ENCODE data around the gene CPNE1.

The CPNE1 gene

DNA sequence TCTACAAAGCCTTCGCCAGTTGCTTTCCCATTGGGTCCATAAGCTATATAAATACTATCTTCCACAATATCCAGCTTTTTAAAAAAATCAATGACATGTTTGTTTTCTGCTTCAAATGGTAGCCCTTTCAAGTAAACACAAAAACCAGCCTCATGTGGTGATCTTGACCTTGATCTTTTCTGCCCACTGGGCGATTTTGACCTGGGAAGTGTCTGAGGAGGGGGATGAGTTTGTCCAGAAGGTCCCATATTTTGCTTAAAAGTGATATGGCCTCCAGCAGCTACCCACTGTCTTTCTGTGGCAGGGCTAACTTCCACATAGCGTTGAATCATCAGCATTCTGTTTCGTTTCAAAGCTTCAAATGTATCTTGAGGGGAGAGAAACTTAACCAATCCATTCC is 10.8 kb downstream of the CPNE1 start:
- H3K36me3 ChIP-seq (replicated peaks): peaks cover 58% of the 10 kb centered on the region
- H3K9me3 ChIP-seq: no peaks in the 10 kb centered on the region
- H3K27me3 ChIP-seq (ENCODE audit: low read depth): no peaks in the 10 kb centered on the region
- H3K4me1 ChIP-seq: peaks cover 2% of the 10 kb centered on the region; the same call in 1 of the 2 replicates
- no peak for DNase-seq (ENCODE audit: low spot score in 2 of 2)
- in situ Hi-C loops (cut with MboI; ENCODE audit: low sequenced_read_pairs): no loop called here
- H3K4me3 ChIP-seq: no peak overlapping the region

DNA sequence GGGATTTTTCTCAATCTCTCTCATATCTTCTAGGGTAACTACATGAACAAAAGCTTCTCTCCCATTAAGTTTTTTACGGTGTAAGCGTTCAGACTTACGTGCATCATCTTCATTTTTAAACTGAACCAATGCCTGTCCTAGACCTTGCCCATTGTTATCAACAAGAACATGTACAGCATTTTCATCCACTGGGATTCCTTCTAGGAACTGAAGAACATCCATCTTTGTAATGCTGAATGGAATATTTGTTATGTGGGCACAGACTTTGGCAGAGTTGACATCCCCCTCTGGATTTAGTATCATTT is 11.3 kb downstream of the CPNE1 start:
- Histone ChIP-seq H3K36me3 (replicated peaks) (peaks cover 58% of the 10 kb centered on the region), H3K4me1 (peaks cover 2% of the 10 kb centered on the region; the same call in 1 of the 2 replicates), H3K9me3 (no peaks in the 10 kb centered on the region), H3K27me3 (ENCODE audit: low read depth) (no peaks in the 10 kb centered on the region), H3K4me3 (no peak overlapping the region)
- DNase-seq (ENCODE audit: low spot score in 2 of 2): no peak
- in situ Hi-C loops (cut with MboI; ENCODE audit: low sequenced_read_pairs): no loop called here

DNA sequence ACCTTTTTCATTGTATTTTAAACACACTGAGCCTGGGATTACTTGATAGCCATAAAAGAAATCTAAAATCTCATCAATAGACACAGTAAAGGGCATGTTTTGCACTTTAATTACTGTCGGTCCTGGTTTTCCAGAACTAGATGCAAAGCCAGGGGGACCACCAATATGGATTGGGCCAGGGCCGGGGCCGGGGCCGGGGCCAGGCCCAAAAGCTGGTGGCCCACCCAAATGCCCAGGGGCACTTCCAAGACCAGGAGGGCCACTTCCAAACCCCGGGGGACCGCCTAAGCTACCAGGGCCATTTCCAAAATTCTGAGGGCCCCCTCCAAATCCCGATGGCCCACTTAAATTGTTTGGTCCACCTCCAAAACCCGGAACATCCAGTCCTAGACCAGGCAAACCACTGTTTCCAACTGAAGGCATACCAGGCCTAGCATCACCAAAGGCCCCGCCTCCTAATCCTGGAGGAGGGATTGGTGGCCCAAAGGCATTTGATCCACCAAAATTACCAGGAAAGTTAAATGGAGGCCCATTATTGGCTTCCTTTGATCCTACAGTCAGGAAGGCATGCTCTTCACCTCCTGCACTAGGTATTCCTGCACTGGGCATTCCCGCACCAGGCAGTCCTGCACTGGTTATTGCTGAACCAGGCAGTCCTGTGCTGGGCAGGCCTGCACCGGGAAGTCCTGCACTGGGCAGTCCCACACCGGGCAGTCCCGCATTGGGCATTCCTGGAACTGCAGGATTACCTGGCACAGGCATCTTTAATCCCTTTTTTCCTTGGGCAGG is 11.9 kb downstream of the CPNE1 start:
- Histone ChIP-seq H3K27me3 (ENCODE audit: low read depth) (no peaks in the 10 kb centered on the region), H3K4me3 (no peak overlapping the region), H3K9me3 (no peaks in the 10 kb centered on the region), H3K36me3 (replicated peaks) (peaks cover 58% of the 10 kb centered on the region), H3K4me1 (peaks cover 2% of the 10 kb centered on the region; the same call in 1 of the 2 replicates)
- DNase-seq (ENCODE audit: low spot score in 2 of 2): no peak
- in situ Hi-C loops (cut with MboI; ENCODE audit: low sequenced_read_pairs): no loop called here

DNA sequence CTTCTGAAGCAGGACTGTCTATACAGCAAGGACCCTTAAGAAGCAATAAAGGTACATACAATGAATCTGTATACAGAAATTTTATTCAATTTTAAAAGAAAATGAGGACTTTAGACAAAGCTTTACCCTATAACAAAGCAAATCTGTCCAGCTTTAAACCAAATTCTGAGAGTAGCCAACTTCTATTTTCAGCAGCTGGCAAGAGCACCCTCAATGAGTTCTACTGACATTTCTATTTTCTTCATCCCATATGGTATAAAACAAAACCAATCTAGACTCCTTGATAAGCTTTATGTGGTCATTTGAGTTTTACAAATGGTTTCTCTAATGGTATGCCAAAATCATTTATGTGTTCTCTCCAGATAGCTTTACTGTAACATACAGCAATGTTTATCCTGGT is 12.7 kb downstream of the CPNE1 start:
- H3K9me3 ChIP-seq: no peaks in the 10 kb centered on the region
- peaks cover 53% of the 10 kb centered on the region for H3K36me3 ChIP-seq (replicated peaks)
- H3K27me3 ChIP-seq (ENCODE audit: low read depth): no peaks in the 10 kb centered on the region
- no peak for DNase-seq (ENCODE audit: low spot score in 2 of 2)
- no peak overlapping the region for H3K4me3 ChIP-seq
- peaks cover 2% of the 10 kb centered on the region; the same call in 1 of the 2 replicates for H3K4me1 ChIP-seq
- in situ Hi-C loops (cut with MboI; ENCODE audit: low sequenced_read_pairs): no loop called here

DNA sequence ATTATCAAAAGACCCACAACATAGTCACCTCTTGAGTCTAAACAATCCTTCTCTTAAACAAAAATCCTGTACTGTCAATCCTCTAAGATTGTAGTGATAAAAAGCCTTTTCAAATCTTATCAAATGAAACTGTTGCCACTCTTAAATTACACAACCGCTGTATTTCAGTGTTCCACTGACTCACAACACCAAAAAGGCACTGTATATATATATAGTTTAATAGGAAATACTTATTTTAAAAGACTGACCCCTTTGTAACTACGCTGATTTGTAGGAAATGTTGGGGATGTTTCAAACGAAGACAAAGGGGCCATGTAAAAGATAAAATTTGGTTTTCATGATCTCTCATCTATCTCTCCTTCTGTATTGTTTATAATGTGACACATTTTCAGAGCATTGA is 14.1 kb downstream of the CPNE1 start:
- Histone ChIP-seq H3K4me3 (no peak overlapping the region), H3K9me3 (no peaks in the 10 kb centered on the region), H3K4me1 (peaks cover 2% of the 10 kb centered on the region; the same call in 1 of the 2 replicates), H3K36me3 (replicated peaks) (peaks cover 43% of the 10 kb centered on the region), H3K27me3 (ENCODE audit: low read depth) (no peaks in the 10 kb centered on the region)
- DNase-seq (ENCODE audit: low spot score in 2 of 2): no peak
- in situ Hi-C loops (cut with MboI; ENCODE audit: low sequenced_read_pairs): no loop called here

DNA sequence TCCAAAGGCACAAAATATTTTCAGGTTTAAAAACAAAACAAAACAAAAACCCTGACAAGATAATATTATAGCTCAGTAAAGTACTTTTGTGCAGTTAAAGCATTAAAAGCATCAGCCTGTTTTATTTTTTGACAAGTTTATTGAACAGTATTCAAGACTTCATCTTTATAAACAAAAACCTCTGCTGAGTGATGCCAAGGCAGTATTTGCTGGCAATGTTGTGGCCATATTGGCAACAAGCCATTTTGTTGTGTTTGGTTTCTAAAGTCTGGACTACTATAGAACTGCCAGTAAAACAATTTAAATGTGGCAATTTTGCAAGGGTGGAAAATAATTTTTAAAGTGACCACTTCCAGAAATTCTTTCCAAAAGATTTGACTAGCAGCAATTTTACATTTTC is 15.9 kb downstream of the CPNE1 start:
- Histone ChIP-seq H3K27me3 (ENCODE audit: low read depth) (no peaks in the 10 kb centered on the region), H3K36me3 (replicated peaks) (peaks cover 25% of the 10 kb centered on the region), H3K4me3 (no peak overlapping the region), H3K4me1 (peaks cover 2% of the 10 kb centered on the region; the same call in 1 of the 2 replicates), H3K9me3 (no peaks in the 10 kb centered on the region)
- no peak for DNase-seq (ENCODE audit: low spot score in 2 of 2)
- in situ Hi-C loops (cut with MboI; ENCODE audit: low sequenced_read_pairs): no loop called here

DNA sequence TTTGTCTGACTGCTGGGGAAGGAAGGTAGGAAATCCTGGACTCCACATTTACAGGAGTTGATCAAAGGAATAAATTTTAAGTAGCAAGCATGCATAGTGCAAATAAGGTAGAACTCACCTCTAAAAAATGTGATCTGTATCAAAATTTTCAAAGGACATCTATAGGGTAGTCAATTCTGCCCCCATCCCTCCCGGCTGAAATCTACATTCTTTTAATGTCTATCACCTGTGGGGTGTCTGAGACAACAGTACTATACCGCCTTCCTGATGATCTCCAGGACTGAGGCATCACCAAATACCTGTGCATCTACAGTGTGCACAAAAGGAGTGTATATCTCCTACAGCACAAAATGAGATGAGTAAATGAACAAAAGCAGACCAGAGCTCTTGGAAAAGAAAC is 19.9 kb downstream of the CPNE1 start:
- Histone ChIP-seq H3K27me3 (ENCODE audit: low read depth) (no peaks in the 10 kb centered on the region), H3K4me3 (no peak overlapping the region), H3K4me1 (peaks cover under 1% of the 10 kb centered on the region), H3K9me3 (no peaks in the 10 kb centered on the region), H3K36me3 (replicated peaks) (0 out of 2 replicates have a peak, but pooled peaks cover 3% of the 10 kb centered on the region)
- DNase-seq (ENCODE audit: low spot score in 2 of 2): no peak
- in situ Hi-C loops (cut with MboI; ENCODE audit: low sequenced_read_pairs): no loop called here

DNA sequence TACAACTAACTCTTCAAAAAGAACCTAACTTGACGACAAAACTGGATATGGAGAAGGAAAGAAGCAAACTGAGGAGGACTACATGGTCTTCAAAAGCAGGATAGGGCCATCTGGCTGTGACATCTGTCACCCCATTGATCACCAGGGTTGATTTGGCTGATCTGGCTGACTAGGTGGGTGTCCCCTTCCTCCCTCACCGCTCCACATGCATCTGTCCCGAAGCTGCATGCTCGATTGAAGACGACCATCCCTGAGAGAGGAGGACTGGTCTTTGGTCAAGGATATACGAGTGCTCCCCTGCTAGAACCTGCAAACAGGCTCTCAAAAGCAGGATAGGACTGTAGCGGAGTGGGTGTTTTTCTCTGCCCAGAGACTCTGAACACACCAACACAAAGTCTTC is 21.7 kb downstream of the CPNE1 start:
- DNase-seq (ENCODE audit: low spot score in 2 of 2): no peak
- Histone ChIP-seq H3K27me3 (ENCODE audit: low read depth) (no peaks in the 10 kb centered on the region), H3K4me1 (peaks cover 15% of the 10 kb centered on the region), H3K36me3 (replicated peaks) (no peaks in the 10 kb centered on the region), H3K9me3 (no peaks in the 10 kb centered on the region), H3K4me3 (no peak overlapping the region)
- in situ Hi-C loops (cut with MboI; ENCODE audit: low sequenced_read_pairs): no loop called here

DNA sequence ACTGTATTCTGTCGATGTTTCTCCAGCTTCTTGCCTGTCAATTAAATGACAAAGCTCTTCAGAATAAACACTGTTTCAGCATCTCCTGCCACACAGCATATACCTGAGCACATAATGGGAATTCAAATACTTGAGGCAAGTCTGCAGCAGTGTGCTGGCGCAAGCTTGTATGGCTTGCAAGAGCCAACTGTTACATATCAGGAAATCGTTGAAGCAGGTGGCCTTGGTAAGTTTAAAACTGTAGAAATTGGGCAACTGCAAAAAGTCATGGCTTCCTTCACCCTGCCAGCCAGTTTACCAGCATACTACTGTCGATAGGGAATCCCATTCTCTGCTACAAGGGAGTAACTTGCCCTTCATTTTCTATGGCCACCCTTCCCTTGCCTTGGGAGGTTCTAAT is 23.0 kb downstream of the CPNE1 start:
- peaks cover 15% of the 10 kb centered on the region for H3K4me1 ChIP-seq
- in situ Hi-C loops (cut with MboI; ENCODE audit: low sequenced_read_pairs): no loop called here
- no peaks in the 10 kb centered on the region for H3K36me3 ChIP-seq (replicated peaks)
- H3K4me3 ChIP-seq: no peak overlapping the region
- no peaks in the 10 kb centered on the region for H3K9me3 ChIP-seq
- no peak for DNase-seq (ENCODE audit: low spot score in 2 of 2)
- no peaks in the 10 kb centered on the region for H3K27me3 ChIP-seq (ENCODE audit: low read depth)

DNA sequence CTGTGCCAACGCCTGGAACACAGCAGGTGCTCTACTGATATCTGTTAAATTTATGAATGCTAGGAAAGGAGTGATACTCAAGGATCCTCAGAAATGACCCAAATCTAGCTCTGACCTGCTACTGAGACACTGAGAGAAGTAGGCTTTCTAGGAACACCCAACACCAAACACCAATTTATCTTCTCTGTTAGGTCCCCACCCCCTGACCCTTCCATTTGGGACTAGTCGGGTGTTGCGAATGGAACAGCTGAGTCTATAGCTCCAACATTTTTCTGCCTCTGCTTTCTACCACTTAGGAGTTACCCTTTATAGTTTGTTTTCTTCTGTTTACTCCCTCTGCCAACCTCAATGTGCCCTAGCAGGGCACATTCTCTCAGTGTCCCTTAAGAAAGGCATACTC is 24.0 kb downstream of the CPNE1 start:
- no peaks in the 10 kb centered on the region for H3K27me3 ChIP-seq (ENCODE audit: low read depth)
- H3K36me3 ChIP-seq (replicated peaks): no peaks in the 10 kb centered on the region
- in situ Hi-C loops (cut with MboI; ENCODE audit: low sequenced_read_pairs): no loop called here
- H3K9me3 ChIP-seq: no peaks in the 10 kb centered on the region
- no peak overlapping the region for H3K4me3 ChIP-seq
- DNase-seq (ENCODE audit: low spot score in 2 of 2): no peak
- peaks cover 15% of the 10 kb centered on the region for H3K4me1 ChIP-seq

DNA sequence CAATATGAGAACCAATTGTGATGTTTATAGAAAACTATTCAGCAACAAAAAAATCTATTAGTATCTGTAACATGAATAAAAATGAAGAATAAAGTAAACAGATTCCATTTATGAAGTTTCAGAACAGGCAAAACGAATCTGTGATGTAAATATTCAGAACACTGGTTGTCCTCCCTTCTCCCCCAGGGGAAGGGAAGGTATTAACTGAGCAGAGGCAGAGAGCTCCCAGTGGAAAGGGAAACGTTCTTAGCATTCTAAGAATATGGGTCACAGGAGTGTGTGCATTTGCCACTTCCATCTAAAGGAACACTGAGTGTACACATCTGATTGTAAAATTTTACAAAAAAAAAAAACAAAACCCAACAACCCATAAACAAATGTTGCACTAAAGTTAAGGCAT is 25.9 kb downstream of the CPNE1 start:
- Histone ChIP-seq H3K27me3 (ENCODE audit: low read depth) (no peaks in the 10 kb centered on the region), H3K4me1 (peaks cover 15% of the 10 kb centered on the region), H3K36me3 (replicated peaks) (no peaks in the 10 kb centered on the region), H3K4me3 (no peak overlapping the region), H3K9me3 (no peaks in the 10 kb centered on the region)
- DNase-seq (ENCODE audit: low spot score in 2 of 2): no peak
- in situ Hi-C loops (cut with MboI; ENCODE audit: low sequenced_read_pairs): no loop called here

DNA sequence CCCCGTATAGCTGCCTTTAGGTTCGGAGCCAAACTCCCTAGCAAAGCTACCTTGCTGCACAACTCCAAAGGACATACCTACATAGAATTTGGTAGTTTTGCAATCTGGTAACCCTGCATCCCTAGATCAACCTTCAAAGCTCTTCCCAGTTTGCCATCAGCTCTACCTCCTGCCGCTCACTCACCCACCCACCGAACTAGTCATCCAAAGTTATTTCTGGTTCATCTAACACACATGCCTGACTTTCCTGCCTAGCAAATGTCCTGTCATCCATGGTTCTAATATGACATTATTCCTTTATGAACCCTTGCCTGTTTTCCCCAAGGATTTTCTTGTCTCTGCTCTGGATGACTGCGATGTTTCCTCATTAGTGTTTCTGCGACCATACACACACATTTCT is 27.4 kb downstream of the CPNE1 start:
- in situ Hi-C loops (cut with MboI; ENCODE audit: low sequenced_read_pairs): no loop called here

DNA sequence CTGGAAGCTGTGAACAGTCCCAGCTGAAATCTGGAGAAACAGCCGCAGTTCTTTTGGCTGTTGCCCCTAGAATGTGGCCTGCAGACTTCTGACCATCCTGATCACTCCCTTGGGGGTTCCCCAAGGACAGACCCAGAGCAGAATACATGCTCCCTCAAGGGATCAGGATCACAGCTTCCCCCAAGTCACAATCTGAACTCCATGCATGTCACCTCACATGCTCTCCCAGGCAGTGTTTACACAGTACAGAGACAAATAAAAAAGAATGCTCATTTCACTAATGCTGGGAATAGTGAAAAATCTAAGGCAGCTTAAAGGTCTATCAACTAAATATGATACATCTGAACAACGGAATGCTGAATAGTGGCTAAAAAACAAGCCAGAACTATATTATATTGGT is 28.6 kb downstream of the CPNE1 start:
- H3K9me3 ChIP-seq: no peaks in the 10 kb centered on the region
- peaks cover 15% of the 10 kb centered on the region for H3K4me1 ChIP-seq
- in situ Hi-C loops (cut with MboI; ENCODE audit: low sequenced_read_pairs): no loop called here
- H3K27me3 ChIP-seq (ENCODE audit: low read depth): no peaks in the 10 kb centered on the region
- peaks cover 9% of the 10 kb centered on the region for H3K36me3 ChIP-seq (replicated peaks)
- no peak for DNase-seq (ENCODE audit: low spot score in 2 of 2)
- H3K4me3 ChIP-seq: no peak overlapping the region

More for the DNA sequence above, 27.4 kb downstream of the CPNE1 start:
- DNase-seq (ENCODE audit: low spot score in 2 of 2): no peak
- H3K36me3 ChIP-seq (replicated peaks): no peaks in the 10 kb centered on the region; the same call in 1 of the 2 replicates
- no peaks in the 10 kb centered on the region for H3K9me3 ChIP-seq
- peaks cover 15% of the 10 kb centered on the region for H3K4me1 ChIP-seq
- no peaks in the 10 kb centered on the region for H3K27me3 ChIP-seq (ENCODE audit: low read depth)
- H3K4me3 ChIP-seq: no peak overlapping the region

DNA sequence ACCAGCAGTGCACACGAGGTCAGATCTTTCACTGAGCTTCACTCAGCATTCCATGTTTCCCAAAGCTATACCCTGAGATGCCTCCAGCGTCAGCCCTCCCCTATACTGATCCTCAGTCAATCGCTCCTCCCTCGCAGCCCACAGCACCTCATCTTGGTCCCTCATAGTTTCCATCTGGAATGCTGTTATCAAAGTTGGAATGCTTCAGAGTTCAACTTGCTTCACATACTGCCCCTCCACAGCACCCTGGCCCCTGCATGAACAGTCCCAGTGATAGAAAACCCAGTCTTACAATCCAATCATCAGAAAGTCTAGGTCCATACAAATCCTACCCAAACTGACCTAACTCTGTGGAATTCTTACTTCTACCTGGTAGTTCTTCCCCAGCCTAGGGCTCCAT is 29.0 kb downstream of the CPNE1 start:
- DNase-seq (ENCODE audit: low spot score in 2 of 2): no peak
- no peak overlapping the region for H3K4me3 ChIP-seq
- no peaks in the 10 kb centered on the region for H3K9me3 ChIP-seq
- H3K27me3 ChIP-seq (ENCODE audit: low read depth): no peaks in the 10 kb centered on the region
- peaks cover 13% of the 10 kb centered on the region for H3K36me3 ChIP-seq (replicated peaks)
- in situ Hi-C loops (cut with MboI; ENCODE audit: low sequenced_read_pairs): no loop called here
- peaks cover 15% of the 10 kb centered on the region for H3K4me1 ChIP-seq
